ENCODE results near the gene HSP90AA1.

- TF ChIP-seq CTCF (IDR thresholded peaks at IDR 0.05): no peak
- TF ChIP-seq POLR2A (IDR thresholded peaks at IDR 0.05): no peak
Observed at GRCh38 chr14:102078831-102079699, 7.8 kb downstream of the HSP90AA1 start.
